Small intestine (tissue), 7 donors: Measurements from ENCODE around the gene RANBP6. TPM values are rescaled to one million over a fixed set of nuclear protein-coding genes. Genes with fewer than 3 reads are reported as not detected.

ENCODE experiments used
- DNase-seq, 2 donors: peaks; one replicate each; pipeline versions ENCODE4 v3.0.0 to v3.0.0-alpha.2; 2013
- FAIRE-seq: peaks from 2 replicates; lab custom pipeline; 2012; peaks lifted over from hg19 to GRCh38; lab: Jason Lieb, UNC
- H3K27ac ChIP-seq, 3 donors: one replicate each; pipeline ENCODE4 v1.5.1; 2013; ENCODE audit warnings: low read length in 2 of 3, mild to moderate bottlenecking in 2 of 3, control low read depth in 1 of 3, inconsistent platforms in 1 of 3, low read depth in 1 of 3, moderate library complexity in 1 of 3
- H3K27me3 ChIP-seq, 3 donors: one replicate each; pipeline ENCODE4 v1.6.1; 2013; ENCODE audit warnings: low read length in 3 of 3, inconsistent platforms in 1 of 3; ENCODE audit not compliant: control insufficient read depth in 3 of 3, insufficient read depth in 3 of 3
- H3K36me3 ChIP-seq, 3 donors: one replicate each; pipeline ENCODE4 v1.6.1; 2013; ENCODE audit warnings: low read length in 3 of 3, inconsistent platforms in 1 of 3, low read depth in 1 of 3, mild to moderate bottlenecking in 1 of 3, moderate library complexity in 1 of 3; ENCODE audit not compliant: control insufficient read depth in 3 of 3, insufficient read depth in 2 of 3
- H3K4me1 ChIP-seq, 3 donors: one replicate each; pipeline ENCODE4 v1.6.1; 2013; ENCODE audit warnings: low read length in 2 of 3, inconsistent platforms in 1 of 3, low read depth in 1 of 3, mild to moderate bottlenecking in 1 of 3, moderate library complexity in 1 of 3; ENCODE audit not compliant: control insufficient read depth in 3 of 3, insufficient read depth in 2 of 3
- H3K4me3 ChIP-seq, 3 donors: one replicate each; pipeline ENCODE4 v1.5.1; 2013; ENCODE audit warnings: low read length in 3 of 3, control low read depth in 1 of 3, inconsistent platforms in 1 of 3, low read depth in 1 of 3, mild to moderate bottlenecking in 1 of 3, moderate library complexity in 1 of 3
- H3K9me3 ChIP-seq, 2 donors: one replicate each; pipeline ENCODE4 v1.6.1; 2013; ENCODE audit warnings: low read depth in 1 of 2, low read length in 1 of 2; ENCODE audit not compliant: control insufficient read depth in 2 of 2, insufficient read depth in 1 of 2
- WGBS, 3 donors: extraction: QIAGEN DNeasy Blood & Tissue Kit; methylation state at CpG; one replicate each; pipeline ENCODE4 v1.1.7; 2013; 5-methylcytosine and 5-hydroxymethylcytosine counted together
- polyA plus RNA-seq, 4 donors: library from polyadenylated mRNA; stranded (reverse) in 3 of 4; unstranded in 1 of 4; fragments of 200-250 nt in 3 of 4; fragments of 120-200 nt in 1 of 4; gene quantifications; one replicate each; pipeline versions ENCODE4 v1.2.1 to v1.2.3, GENCODE V29; 2013
- donor health status: healthy with polysubstance abuse.
- donor health status: control.
- donor health status: control.
- donor health status: Bipolar disorder and iron deficiency.
- donor health status: healthy.

Gene RANBP6
- polyA plus RNA-seq, 4 donors: 2.7 to 18.7 (median 4.6) TPM

GRCh38 chr9:6051511-6051950, 36.1 kb upstream of the RANBP6 start:
- no peaks in the 10 kb centered on the region for H3K36me3 ChIP-seq
- no peak for FAIRE-seq
- H3K9me3 ChIP-seq: no peaks in the 10 kb centered on the region
- H3K27me3 ChIP-seq: peaks cover 0 to 3% (median 0%) of the 10 kb centered on the region in 3 donors
- H3K4me1 ChIP-seq: peaks cover 0 to 2% (median 0%) of the 10 kb centered on the region in 3 donors
- no peak overlapping the region for H3K4me3 ChIP-seq
- WGBS, 3 donors: 74 to 93% (median 89%) methylated on average over 2 of the region's 2 CpGs
- DNase-seq: no peak
- H3K27ac ChIP-seq: no peak overlapping the region

- H3K36me3 ChIP-seq: no peaks in the 10 kb centered on the region
- FAIRE-seq: no peak
- no peaks in the 10 kb centered on the region for H3K9me3 ChIP-seq
- 70 to 85% (median 79%) methylated on average over 1 of the region's 1 CpG for WGBS, 3 donors
- peaks cover 0 to 2% (median 0%) of the 10 kb centered on the region in 3 donors for H3K4me1 ChIP-seq
- no peak overlapping the region for H3K27ac ChIP-seq
- peak in 1 of 2 donors; percentile 40 for DNase-seq
- H3K4me3 ChIP-seq: no peak overlapping the region
- H3K27me3 ChIP-seq: peaks cover 0 to 3% (median 2%) of the 10 kb centered on the region in 3 donors
Observed at GRCh38 chr9:6049798-6050197, 34.4 kb upstream of the RANBP6 start.

GRCh38 chr9:6048039-6048438, 32.6 kb upstream of the RANBP6 start:
- H3K4me1 ChIP-seq: peaks cover 0 to 2% (median 0%) of the 10 kb centered on the region in 3 donors
- WGBS, 3 donors: 55 to 87% (median 61%) methylated on average over 1 of the region's 1 CpG
- no peak for FAIRE-seq
- no peak overlapping the region for H3K4me3 ChIP-seq
- no peaks in the 10 kb centered on the region for H3K9me3 ChIP-seq
- DNase-seq: peak in 1 of 2 donors; percentile 29
- peaks cover 0 to 3% (median 2%) of the 10 kb centered on the region in 3 donors for H3K27me3 ChIP-seq
- no peaks in the 10 kb centered on the region for H3K36me3 ChIP-seq
- H3K27ac ChIP-seq: no peak overlapping the region

GRCh38 chr9:6047020-6047419, 31.6 kb upstream of the RANBP6 start:
- Histone ChIP-seq H3K27me3 (peaks cover 0 to 3% (median 2%) of the 10 kb centered on the region in 3 donors), H3K36me3 (no peaks in the 10 kb centered on the region), H3K27ac (no peak overlapping the region), H3K4me3 (no peak overlapping the region), H3K4me1 (peaks cover 0 to 2% (median 0%) of the 10 kb centered on the region in 3 donors), H3K9me3 (no peaks in the 10 kb centered on the region)
- WGBS, 3 donors: 83 to 89% (median 85%) methylated on average over 4 of the region's 4 CpGs
- FAIRE-seq: no peak
- DNase-seq: no peak

GRCh38 chr9:6045364-6045763, 29.9 kb upstream of the RANBP6 start:
- DNase-seq (no peak), FAIRE-seq (no peak)
- no peaks in the 10 kb centered on the region for H3K9me3 ChIP-seq
- no peaks in the 10 kb centered on the region for H3K36me3 ChIP-seq
- H3K4me3 ChIP-seq: no peak overlapping the region
- peaks cover 0 to 2% (median 0%) of the 10 kb centered on the region in 3 donors for H3K27me3 ChIP-seq
- no peak overlapping the region for H3K27ac ChIP-seq
- 91 to 97% (median 91%) methylated on average over 4 of the region's 4 CpGs for WGBS, 3 donors
- peaks cover 0 to 2% (median 0%) of the 10 kb centered on the region in 3 donors for H3K4me1 ChIP-seq

GRCh38 chr9:6040077-6040476, 24.7 kb upstream of the RANBP6 start:
- FAIRE-seq (no peak), DNase-seq (no peak)
- no peak overlapping the region for H3K27ac ChIP-seq
- H3K4me1 ChIP-seq: no peaks in the 10 kb centered on the region
- 82 to 85% (median 83%) methylated on average over 3 of the region's 3 CpGs for WGBS, 3 donors
- H3K9me3 ChIP-seq: no peaks in the 10 kb centered on the region
- H3K36me3 ChIP-seq: no peaks in the 10 kb centered on the region
- H3K27me3 ChIP-seq: no peaks in the 10 kb centered on the region
- no peak overlapping the region for H3K4me3 ChIP-seq

- Histone ChIP-seq H3K4me1 (no peaks in the 10 kb centered on the region), H3K9me3 (no peaks in the 10 kb centered on the region), H3K27me3 (no peaks in the 10 kb centered on the region), H3K27ac (no peak overlapping the region), H3K4me3 (no peak overlapping the region), H3K36me3 (no peaks in the 10 kb centered on the region)
- DNase-seq (no peak), FAIRE-seq (no peak)
- WGBS, 3 donors: 91 to 95% (median 94%) methylated on average over 3 of the region's 3 CpGs
Observed at GRCh38 chr9:6036391-6036790, 21.0 kb upstream of the RANBP6 start.

GRCh38 chr9:6034954-6035353, 19.5 kb upstream of the RANBP6 start:
- DNase-seq (no peak), FAIRE-seq (no peak)
- Histone ChIP-seq H3K9me3 (no peaks in the 10 kb centered on the region), H3K27ac (no peak overlapping the region), H3K27me3 (peaks cover 0 to under 1% (median 0%) of the 10 kb centered on the region in 3 donors), H3K4me3 (no peak overlapping the region), H3K4me1 (no peaks in the 10 kb centered on the region), H3K36me3 (no peaks in the 10 kb centered on the region)
- 67 to 70% (median 70%) methylated on average over 5 of the region's 5 CpGs for WGBS, 3 donors
